IMR-90 (cell line): ENCODE data around the gene GAL3ST2. TPM values are rescaled to one million over a fixed set of nuclear protein-coding genes. Genes with fewer than 3 reads are reported as not detected.

Source experiments
- polyA plus RNA-seq, 3 experiments: library from polyadenylated mRNA; depleted of rRNA; stranded (reverse); fragments of >200 nt; gene quantifications; 2 replicates each; pipeline ENCODE4 v1.2.3, GENCODE V29; 2012; ENCODE audit warnings: low replicate concordance in 1 of 3
- total RNA-seq: library from RNA; depleted of rRNA; stranded (reverse); fragments of >200 nt; gene quantifications from 2 replicates; pipeline ENCODE4 v1.2.3, GENCODE V29; 2012; rRNA removed

Gene GAL3ST2
- total and polyA plus RNA-seq, 2 of the 4 experiments (the other 2 are of a cell fraction), result 0.07 TPM; not detected in 1

Other genes starting within 250 kb of the GAL3ST2 start
- gene BOK, start 218.1 kb upstream of the GAL3ST2 start, total RNA-seq, result 13.3 and 15.8 TPM in 2 replicates
- gene BOK, start 218.1 kb upstream of the GAL3ST2 start, polyA plus RNA-seq (2012; rRNA removed), result 34.4 and 37.4 TPM in 2 replicates
- 33.9 and 42.2 TPM in 2 replicates for gene THAP4, start 139.7 kb upstream of the GAL3ST2 start, total RNA-seq
- gene THAP4, start 139.7 kb upstream of the GAL3ST2 start, polyA plus RNA-seq (2012; rRNA removed), result 55.1 and 60.3 TPM in 2 replicates
- gene ATG4B, start 139.1 kb upstream of the GAL3ST2 start, total RNA-seq, result 102 and 146 TPM in 2 replicates
- gene ATG4B, start 139.1 kb upstream of the GAL3ST2 start, polyA plus RNA-seq (2012; rRNA removed), result 98.4 and 113 TPM in 2 replicates
- 31.7 and 32.8 TPM in 2 replicates for gene DTYMK, start 90.0 kb upstream of the GAL3ST2 start, total RNA-seq
- gene DTYMK, start 90.0 kb upstream of the GAL3ST2 start, polyA plus RNA-seq (2012; rRNA removed), result 50.1 and 50.5 TPM in 2 replicates
- gene ING5, start 74.8 kb upstream of the GAL3ST2 start, total RNA-seq, result 16.7 and 38.9 TPM in 2 replicates
- gene ING5, start 74.8 kb upstream of the GAL3ST2 start, polyA plus RNA-seq (2012; rRNA removed), result 36.1 and 36.5 TPM in 2 replicates
- 6.3 and 8.3 TPM in 2 replicates for gene D2HGDH, start 42.2 kb upstream of the GAL3ST2 start, total RNA-seq
- gene D2HGDH, start 42.2 kb upstream of the GAL3ST2 start, polyA plus RNA-seq (2012; rRNA removed), result 22.1 and 23.0 TPM in 2 replicates
- gene NEU4, start 32.4 kb downstream of the GAL3ST2 start, total RNA-seq, result not detected in 2 replicates
- not detected in 2 replicates for gene NEU4, start 32.4 kb downstream of the GAL3ST2 start, polyA plus RNA-seq (2012; rRNA removed)
- not detected in 2 replicates for gene PDCD1, start 82.1 kb downstream of the GAL3ST2 start, total RNA-seq
- gene PDCD1, start 82.1 kb downstream of the GAL3ST2 start, polyA plus RNA-seq (2012; rRNA removed), result not detected in 2 replicates
- gene RTP5, start 92.9 kb downstream of the GAL3ST2 start, total RNA-seq, result not detected in 2 replicates
- not detected in 2 replicates for gene RTP5, start 92.9 kb downstream of the GAL3ST2 start, polyA plus RNA-seq (2012; rRNA removed)